Measurements from ENCODE around the gene ZFHX2. TPM values are rescaled to one million over a fixed set of nuclear protein-coding genes. Genes with fewer than 3 reads are reported as not detected.

Gene ZFHX2
- total RNA-seq, 1 experiment from 2014 or later: 19.4 TPM

- no peak overlapping the region for H2BK20ac ChIP-seq (ENCODE audit: low read depth, low read length, poor library complexity, severe bottlenecking)
- H3K23ac ChIP-seq (ENCODE audit: insufficient read length, low read depth, low read length): no peak overlapping the region
- DNase-seq: no peak
- H2BK12ac ChIP-seq (ENCODE audit: insufficient read length, low read depth, low read length): peak overlapping the region; percentile 8
- no peaks in the 10 kb centered on the region for H3K79me1 ChIP-seq (ENCODE audit: insufficient read depth, low read depth, low read length, poor library complexity, severe bottlenecking)
- H3K14ac ChIP-seq (ENCODE audit: insufficient read depth, low read length): peak overlapping the region; percentile 9; the same call in 1 of the 2 replicates
- TF ChIP-seq, protein P1, sequence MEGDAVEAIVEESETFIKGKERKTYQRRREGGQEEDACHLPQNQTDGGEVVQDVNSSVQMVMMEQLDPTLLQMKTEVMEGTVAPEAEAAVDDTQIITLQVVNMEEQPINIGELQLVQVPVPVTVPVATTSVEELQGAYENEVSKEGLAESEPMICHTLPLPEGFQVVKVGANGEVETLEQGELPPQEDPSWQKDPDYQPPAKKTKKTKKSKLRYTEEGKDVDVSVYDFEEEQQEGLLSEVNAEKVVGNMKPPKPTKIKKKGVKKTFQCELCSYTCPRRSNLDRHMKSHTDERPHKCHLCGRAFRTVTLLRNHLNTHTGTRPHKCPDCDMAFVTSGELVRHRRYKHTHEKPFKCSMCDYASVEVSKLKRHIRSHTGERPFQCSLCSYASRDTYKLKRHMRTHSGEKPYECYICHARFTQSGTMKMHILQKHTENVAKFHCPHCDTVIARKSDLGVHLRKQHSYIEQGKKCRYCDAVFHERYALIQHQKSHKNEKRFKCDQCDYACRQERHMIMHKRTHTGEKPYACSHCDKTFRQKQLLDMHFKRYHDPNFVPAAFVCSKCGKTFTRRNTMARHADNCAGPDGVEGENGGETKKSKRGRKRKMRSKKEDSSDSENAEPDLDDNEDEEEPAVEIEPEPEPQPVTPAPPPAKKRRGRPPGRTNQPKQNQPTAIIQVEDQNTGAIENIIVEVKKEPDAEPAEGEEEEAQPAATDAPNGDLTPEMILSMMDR (conservative IDR thresholded peaks at IDR 0.05): no peak
- H3K23me2 ChIP-seq (ENCODE audit: insufficient read length, low read depth, low read length, poor library complexity, severe bottlenecking): peaks cover 21% of the 10 kb centered on the region
- peaks cover 13% of the 10 kb centered on the region; the same call in 1 of the 2 replicates for H3K79me2 ChIP-seq (ENCODE audit: insufficient read depth, low read length)
- H3K9me3 ChIP-seq (ENCODE audit: control insufficient read depth, low read depth, low read length): no peaks in the 10 kb centered on the region
- H3K56ac ChIP-seq (ENCODE audit: insufficient read length, low read depth, low read length): peak overlapping the region; percentile 3
- Mint-ChIP-seq H3K27ac (no peak overlapping the region), H3K27me3 (ENCODE audit: low read depth) (no peaks in the 10 kb centered on the region; the same call in 1 of the 2 replicates), H3K36me3 (ENCODE audit: insufficient read depth in 1 of 3, low read depth in 3 of 3) (peaks cover 6 to 19% (median 9%) of the 10 kb centered on the region in 3 experiments; a peak in 6 of 7 replicates), H3K4me3 (no peak overlapping the region), H3K4me1 (peaks cover 7 to 9% of the 10 kb centered on the region in 2 experiments), H3K9me3 (no peaks in the 10 kb centered on the region)
- H2BK15ac ChIP-seq (ENCODE audit: low read depth, low read length): no peak overlapping the region
- peak overlapping the region; percentile 1 for H3K18ac ChIP-seq (ENCODE audit: insufficient read length, low read depth, low read length)
- WGBS (ENCODE audit: extremely low coverage, insufficient read length, low lambda C conversion rate): no CpG with 5 or more reads among the region's 2 CpGs
- peak overlapping the region; percentile 96 for H3K4me2 ChIP-seq (ENCODE audit: insufficient read depth, insufficient read length, low read length)
- H4K5ac ChIP-seq (ENCODE audit: insufficient read length, low read depth, low read length): no peak overlapping the region
- no peak overlapping the region for H2BK5ac ChIP-seq (ENCODE audit: insufficient read length, low read length)
- no peak overlapping the region for H2BK120ac ChIP-seq (ENCODE audit: low read depth, low read length, poor library complexity, severe bottlenecking)
- peak overlapping the region; percentile 1 for H3K9ac ChIP-seq (ENCODE audit: extremely low read depth, insufficient read length, low read length)
- H4K91ac ChIP-seq (ENCODE audit: insufficient read length, low read depth, low read length): no peak overlapping the region
- H3K4me1 ChIP-seq (ENCODE audit: insufficient read depth, low read length): peaks cover 43% of the 10 kb centered on the region; the same call in 1 of the 2 replicates
- H3K4ac ChIP-seq (ENCODE audit: low read depth, low read length): no peak overlapping the region
- no peak overlapping the region for H4K8ac ChIP-seq (replicated peaks; ENCODE audit: insufficient read length, low read depth, low read length)
- peak overlapping the region; percentile 1 for H2AK5ac ChIP-seq (ENCODE audit: insufficient read length, low read length)
- H2AFZ ChIP-seq (ENCODE audit: low read length): no peak overlapping the region
- H3T11ph ChIP-seq (ENCODE audit: low read length): no peak overlapping the region
- no peaks in the 10 kb centered on the region for H4K20me1 ChIP-seq (ENCODE audit: control insufficient read depth, insufficient read depth, insufficient read length)
- H3K27ac ChIP-seq (ENCODE audit: insufficient read length, low read depth, low read length): peak overlapping the region; percentile 80
- H3K27me3 ChIP-seq (ENCODE audit: insufficient read depth, low read length): no peaks in the 10 kb centered on the region
Measured at GRCh38 chr14:23547924-23548323, 3.6 kb downstream of the ZFHX2 start.

All from H9 (cell line).